H9 (cell line): ENCODE results near the gene CREB5. TPM values are rescaled to one million over a fixed set of nuclear protein-coding genes. Genes with fewer than 3 reads are reported as not detected.

Source experiments
- DNase-seq: peaks from one replicate; pipeline ENCODE4 v3.0.0-alpha.2; 2017
- H2AFZ ChIP-seq: one replicate; pipeline ENCODE4 v1.6.1; 2013; ENCODE audit warnings: mild to moderate bottlenecking, low read length, control low read depth, moderate library complexity
- H2AK5ac ChIP-seq: 2 replicates; pipeline ENCODE4 v1.6.1; 2013; ENCODE audit warnings: low read length, control low read depth, mixed read lengths; ENCODE audit not compliant: insufficient read length
- H2BK120ac ChIP-seq: one replicate; pipeline ENCODE4 v1.6.1; 2013; ENCODE audit warnings: low read depth, mild to moderate bottlenecking, low read length, control low read depth, inconsistent platforms; ENCODE audit not compliant: poor library complexity, severe bottlenecking
- H2BK12ac ChIP-seq: 2 replicates; pipeline ENCODE4 v1.6.1; 2013; ENCODE audit warnings: low read length, control low read depth, mixed read lengths, low read depth; ENCODE audit not compliant: insufficient read length
- H2BK15ac ChIP-seq: 2 replicates; pipeline ENCODE4 v1.6.1; 2013; ENCODE audit warnings: low read depth, low read length, control low read depth
- H2BK20ac ChIP-seq: one replicate; pipeline ENCODE4 v1.6.1; 2013; ENCODE audit warnings: low read depth, mild to moderate bottlenecking, low read length, control low read depth, inconsistent platforms; ENCODE audit not compliant: poor library complexity, severe bottlenecking
- H2BK5ac ChIP-seq: 2 replicates; pipeline ENCODE4 v1.6.1; 2013; ENCODE audit warnings: low read length, control low read depth, mixed read lengths; ENCODE audit not compliant: insufficient read length
- H3K14ac ChIP-seq: 2 replicates; pipeline ENCODE4 v1.6.1; 2013; ENCODE audit warnings: low read length, control low read depth; ENCODE audit not compliant: insufficient read depth
- H3K18ac ChIP-seq: 2 replicates; pipeline ENCODE4 v1.6.1; 2013; ENCODE audit warnings: low read depth, mild to moderate bottlenecking, mixed read lengths, low read length, control low read depth; ENCODE audit not compliant: insufficient read length
- H3K23ac ChIP-seq: 2 replicates; pipeline ENCODE4 v1.6.1; 2013; ENCODE audit warnings: low read length, control low read depth, mixed read lengths, low read depth; ENCODE audit not compliant: insufficient read length
- H3K23me2 ChIP-seq: 2 replicates; pipeline ENCODE4 v1.6.1; 2013; ENCODE audit warnings: low read depth, mild to moderate bottlenecking, mixed read lengths, low read length, control low read depth; ENCODE audit not compliant: insufficient read length, poor library complexity, severe bottlenecking
- H3K27ac ChIP-seq: 2 replicates; pipeline ENCODE4 v1.5.1; 2013; ENCODE audit warnings: low read length, control low read depth, mixed read lengths, low read depth; ENCODE audit not compliant: insufficient read length
- H3K27me3 ChIP-seq: 2 replicates; pipeline ENCODE4 v1.6.1; 2013; ENCODE audit warnings: low read length, control low read depth, inconsistent platforms; ENCODE audit not compliant: insufficient read depth
- H3K4ac ChIP-seq: 2 replicates; pipeline ENCODE4 v1.6.1; 2013; ENCODE audit warnings: low read depth, mild to moderate bottlenecking, control low read depth, inconsistent platforms, low read length, moderate library complexity
- H3K4me1 ChIP-seq: 2 replicates; pipeline ENCODE4 v1.6.1; 2013; ENCODE audit warnings: low read length, control low read depth, inconsistent platforms; ENCODE audit not compliant: insufficient read depth
- H3K4me2 ChIP-seq: 2 replicates; pipeline ENCODE4 v1.6.1; 2013; ENCODE audit warnings: low read length, control low read depth, mixed read lengths; ENCODE audit not compliant: insufficient read length, insufficient read depth
- H3K56ac ChIP-seq: 2 replicates; pipeline ENCODE4 v1.6.1; 2013; ENCODE audit warnings: low read depth, mild to moderate bottlenecking, mixed read lengths, low read length, control low read depth; ENCODE audit not compliant: insufficient read length
- H3K79me1 ChIP-seq: 2 replicates; pipeline ENCODE4 v1.6.1; 2013; ENCODE audit warnings: low read depth, mild to moderate bottlenecking, moderate library complexity, low read length, control low read depth, inconsistent platforms; ENCODE audit not compliant: insufficient read depth, poor library complexity, severe bottlenecking
- H3K79me2 ChIP-seq: 2 replicates; pipeline ENCODE4 v1.6.1; 2013; ENCODE audit warnings: low read length, control low read depth, inconsistent platforms; ENCODE audit not compliant: insufficient read depth
- H3K9ac ChIP-seq: 2 replicates; pipeline ENCODE4 v1.6.1; 2013; ENCODE audit warnings: low read length, control low read depth, mixed read lengths; ENCODE audit not compliant: insufficient read length; ENCODE audit errors: extremely low read depth
- H3K9me3 ChIP-seq: one replicate; pipeline ENCODE4 v1.6.1; 2013; ENCODE audit warnings: low read depth, low read length, inconsistent platforms; ENCODE audit not compliant: control insufficient read depth
- H3T11ph ChIP-seq: one replicate; pipeline ENCODE4 v1.6.1; 2013; ENCODE audit warnings: mild to moderate bottlenecking, low read length, control low read depth, inconsistent platforms
- H4K20me1 ChIP-seq: one replicate; pipeline ENCODE4 v1.6.1; 2013; ENCODE audit not compliant: control insufficient read depth, insufficient read length, insufficient read depth
- H4K5ac ChIP-seq: 2 replicates; pipeline ENCODE4 v1.6.1; 2013; ENCODE audit warnings: low read depth, mild to moderate bottlenecking, mixed read lengths, low read length, control low read depth; ENCODE audit not compliant: insufficient read length
- H4K8ac ChIP-seq: replicated peaks from 2 replicates; pipeline ENCODE4 v1.6.1; 2013; ENCODE audit warnings: low read length, control low read depth, mixed read lengths, low read depth; ENCODE audit not compliant: insufficient read length
- H4K91ac ChIP-seq: 2 replicates; pipeline ENCODE4 v1.6.1; 2013; ENCODE audit warnings: low read depth, mild to moderate bottlenecking, moderate library complexity, mixed read lengths, low read length, control low read depth; ENCODE audit not compliant: insufficient read length
- H3K27ac Mint-ChIP-seq, 3 experiments: 2 replicates in 2 of 3; 3 replicates in 1 of 3; pipeline ENCODE4 v1.8.0; 2020 to 2021; ENCODE audit warnings: mixed read lengths in 3 of 3, mild to moderate bottlenecking in 1 of 3, moderate library complexity in 1 of 3
- H3K27me3 Mint-ChIP-seq: 2 replicates; pipeline ENCODE4 v1.8.0; 2021; ENCODE audit warnings: low read depth, mild to moderate bottlenecking, moderate library complexity, mixed read lengths
- H3K36me3 Mint-ChIP-seq, 3 experiments: 2 replicates in 2 of 3; 3 replicates in 1 of 3; pipeline ENCODE4 v1.8.0; 2020 to 2021; ENCODE audit warnings: low read depth in 3 of 3, mixed read lengths in 3 of 3; ENCODE audit not compliant: insufficient read depth in 1 of 3
- H3K4me1 Mint-ChIP-seq, 2 experiments: 2 replicates each; pipeline ENCODE4 v1.8.0; 2020; ENCODE audit warnings: mixed read lengths in 2 of 2
- H3K4me3 Mint-ChIP-seq, 2 experiments: 2 replicates in 1 of 2; 3 replicates in 1 of 2; pipeline ENCODE4 v1.8.0; 2020 to 2021; ENCODE audit warnings: mild to moderate bottlenecking in 2 of 2, mixed read lengths in 2 of 2, moderate library complexity in 1 of 2
- H3K9me3 Mint-ChIP-seq, 2 experiments: 2 replicates in 1 of 2; 3 replicates in 1 of 2; pipeline ENCODE4 v1.8.0; 2020; ENCODE audit warnings: mild to moderate bottlenecking in 2 of 2, mixed read lengths in 2 of 2, moderate library complexity in 1 of 2
- CTCF ChIP-seq: fragments of 200-600 bp; sonication (generic); conservative IDR thresholded peaks from 3 replicates; pipeline ENCODE4 v1.8.0; 2021; ENCODE audit warnings: antibody characterized with exemption, mild to moderate bottlenecking
- WGBS: extraction: QIAGEN DNeasy Blood & Tissue Kit; methylation state at CpG from one replicate; pipeline ENCODE4 v1.1.7; 2013; ENCODE audit warnings: missing lambda C conversion rate, low lambda C conversion rate, mixed read lengths; ENCODE audit not compliant: insufficient read length; ENCODE audit errors: extremely low coverage; 5-methylcytosine and 5-hydroxymethylcytosine counted together
- total RNA-seq: library from RNA; stranded (reverse); gene quantifications from 2 replicates; pipeline ENCODE4 v1.2.1, GENCODE V29; 2021

CREB5 gene
- total RNA-seq, 1 experiment from 2014 or later = 4.0 TPM

DNA sequence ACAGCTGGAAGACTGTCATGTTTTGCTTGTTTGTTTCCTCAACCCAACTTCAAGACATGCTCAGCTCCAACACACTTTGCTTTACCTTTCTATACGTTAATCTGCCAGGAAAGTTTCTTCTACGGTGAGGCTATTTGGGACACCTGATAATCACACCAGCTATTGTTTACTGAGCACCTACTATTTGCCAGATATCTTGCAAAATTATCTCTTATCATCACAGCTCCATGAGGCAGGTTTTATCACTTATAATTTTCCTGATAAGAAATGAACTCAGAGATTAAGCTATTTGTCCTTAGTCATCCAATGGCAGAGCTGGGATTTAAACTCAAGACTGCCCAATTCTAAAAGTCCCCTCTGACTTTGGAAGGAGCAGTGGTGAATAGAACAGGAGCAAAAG, 117.4 kb downstream of the CREB5 start:
- no peak overlapping the region for H3K4ac ChIP-seq
- H2BK12ac ChIP-seq = no peak overlapping the region
- no CpG with 5 or more reads among the region's 2 CpGs for WGBS
- H4K91ac ChIP-seq = no peak overlapping the region
- no peak overlapping the region for H3K27ac ChIP-seq
- H3K4me1 ChIP-seq = peaks cover 10% of the 10 kb centered on the region; the same call in 1 of the 2 replicates
- H3K79me1 ChIP-seq = no peaks in the 10 kb centered on the region
- no peaks in the 10 kb centered on the region for H3K23me2 ChIP-seq
- no peak overlapping the region for H3K56ac ChIP-seq
- no peak overlapping the region for H2AK5ac ChIP-seq
- H4K20me1 ChIP-seq = no peaks in the 10 kb centered on the region
- H2BK5ac ChIP-seq = no peak overlapping the region
- no peak overlapping the region for H2BK20ac ChIP-seq
- no peak overlapping the region for H4K5ac ChIP-seq
- Mint-ChIP-seq H3K9me3 (peaks cover 9 to 10% of the 10 kb centered on the region in 2 experiments; a peak in 4 of 5 replicates), H3K36me3 (peaks cover 4 to 12% (median 4%) of the 10 kb centered on the region in 3 experiments; a peak in 4 of 7 replicates), H3K4me1 (peaks cover 15 to 16% of the 10 kb centered on the region in 2 experiments), H3K27ac (no peak overlapping the region), H3K4me3 (no peak overlapping the region), H3K27me3 (no peaks in the 10 kb centered on the region; the same call in none of the 2 replicates)
- H3K4me2 ChIP-seq = no peak overlapping the region
- no peak overlapping the region for H2AFZ ChIP-seq
- H3K14ac ChIP-seq = no peak overlapping the region
- no peak overlapping the region for H3K18ac ChIP-seq
- H2BK15ac ChIP-seq = no peak overlapping the region
- H3T11ph ChIP-seq = no peak overlapping the region
- H3K9ac ChIP-seq = no peak overlapping the region
- no peak overlapping the region for H3K23ac ChIP-seq
- no peaks in the 10 kb centered on the region for H3K79me2 ChIP-seq
- TF ChIP-seq CTCF = no peak
- DNase-seq = no peak
- H3K9me3 ChIP-seq = no peaks in the 10 kb centered on the region
- H3K27me3 ChIP-seq = no peaks in the 10 kb centered on the region
- no peak overlapping the region for H2BK120ac ChIP-seq
- no peak overlapping the region for H4K8ac ChIP-seq
